22Rv1 (cell line): Measurements from ENCODE around the gene SERPINE2.

Experiments used
- CTCF ChIP-seq: fragments of 450-650 bp; IDR thresholded peaks from 2 replicates; pipeline ENCODE4 v1.5.1; 2017; ENCODE audit warnings: mild to moderate bottlenecking
- ZFX ChIP-seq: fragments of 450-650 bp; IDR thresholded peaks from 2 replicates; pipeline ENCODE4 v1.6.1; 2017; ENCODE audit warnings: antibody characterized with exemption, borderline replicate concordance

GRCh38 chr2:224004105-224004695 lies 34.9 kb downstream of the SERPINE2 start:
- no peak for TF ChIP-seq CTCF
- TF ChIP-seq ZFX: no peak
